Esophagus squamous epithelium (tissue), 5 donors: ENCODE data around the gene BET1L. TPM values are rescaled to one million over a fixed set of nuclear protein-coding genes. Genes with fewer than 3 reads are reported as not detected.
A peak's percentile ranks its signal among the peaks of the same experiment; 100 is the strongest.

Source experiments
- DNase-seq: peaks from one replicate; lab custom pipeline; 2025; lab: John Stamatoyannopoulos, UW
- H3K27ac ChIP-seq, 4 donors: fragments of 200-600 bp; sonication (generic); one replicate each; pipeline ENCODE4 v1.5.1; 2016 to 2019; ENCODE audit warnings: mild to moderate bottlenecking in 1 of 4
- H3K27me3 ChIP-seq, 4 donors: fragments of 200-600 bp; sonication (generic); 1 replicate in 3 of 4; 2 replicates in 1 of 4; pipeline versions ENCODE4 v1.5.1 to v1.6.0; 2017 to 2021; ENCODE audit warnings: antibody characterized with exemption in 1 of 4
- H3K36me3 ChIP-seq, 3 donors: fragments of 200-600 bp; sonication (generic); one replicate each; pipeline ENCODE4 v1.5.1; 2016 to 2019
- H3K4me1 ChIP-seq, 3 donors: fragments of 200-600 bp; sonication (generic); one replicate each; pipeline ENCODE4 v1.5.1; 2017 to 2019
- H3K4me3 ChIP-seq, 4 donors: fragments of 200-600 bp; sonication (generic); 1 replicate in 3 of 4; 2 replicates in 1 of 4; pipeline ENCODE4 v1.5.1; 2016 to 2019; ENCODE audit warnings: mild to moderate bottlenecking in 2 of 4, moderate library complexity in 1 of 4
- H3K9me3 ChIP-seq, 3 donors: fragments of 200-600 bp; sonication (generic); one replicate each; pipeline ENCODE4 v1.5.1; 2016 to 2019
- CTCF ChIP-seq, 6 experiments: fragments of 450-650 bp in 4 of 6; fragments of 200-600 bp in 2 of 6; sonication (generic) in 2 of 6; IDR thresholded peaks; one replicate each; pipeline ENCODE4 v1.5.1; 2016 to 2019; ENCODE audit warnings: antibody characterized with exemption in 6 of 6, mild to moderate bottlenecking in 4 of 6, moderate library complexity in 4 of 6
- POLR2A ChIP-seq, 4 donors: fragments of 450-650 bp; IDR thresholded peaks; one replicate each; pipeline ENCODE4 v1.6.1; 2017; ENCODE audit warnings: antibody characterized with exemption in 4 of 4, mild to moderate bottlenecking in 4 of 4, moderate library complexity in 3 of 4
- WGBS, 2 donors: methylation state at CpG; one replicate each; pipeline ENCODE4 v1.1.5; 2018; 5-methylcytosine and 5-hydroxymethylcytosine counted together
- intact Hi-C: fragments of 100-400 bp; cut with DNase I; formaldehyde crosslinking; loops from one replicate; pipeline ENCODE4 v1.15.0; 2022
- total RNA-seq, 4 donors: library from RNA; depleted of rRNA; stranded (reverse); fragments of >200 nt; gene quantifications; one replicate each; pipeline ENCODE4 v1.1.0, GENCODE V29; 2016
- donor health status: DM: yes; HTN: yes; CAD: no.

The BET1L gene
- total RNA-seq, 4 donors from 2014 or later, result 16.3 to 24.8 (median 17.1) TPM

GRCh38 chr11:252666-253065, 45.5 kb upstream of the BET1L start:
- DNase-seq, result no peak
- H3K27ac ChIP-seq, result no peak overlapping the region
- intact Hi-C loops, result no loop called here
- TF ChIP-seq POLR2A (IDR thresholded peaks at IDR 0.05), result no peak
- no peak for TF ChIP-seq CTCF (IDR thresholded peaks at IDR 0.05)
- no peaks in the 10 kb centered on the region for H3K4me1 ChIP-seq
- 80 to 83% methylated on average over 6 to 8 of the region's 8 CpGs for WGBS, 2 donors
- H3K36me3 ChIP-seq, result peaks cover 14 to 64% (median 36%) of the 10 kb centered on the region in 3 donors
- no peak overlapping the region for H3K4me3 ChIP-seq
- H3K27me3 ChIP-seq, result no peaks in the 10 kb centered on the region
- H3K9me3 ChIP-seq, result no peaks in the 10 kb centered on the region

- Histone ChIP-seq H3K9me3 (no peaks in the 10 kb centered on the region), H3K27me3 (no peaks in the 10 kb centered on the region), H3K4me3 (no peak overlapping the region), H3K27ac (no peak overlapping the region), H3K4me1 (no peaks in the 10 kb centered on the region), H3K36me3 (peaks cover 14 to 75% (median 41%) of the 10 kb centered on the region in 3 donors)
- TF ChIP-seq CTCF (IDR thresholded peaks at IDR 0.05), result no peak
- no peak for TF ChIP-seq POLR2A (IDR thresholded peaks at IDR 0.05)
- intact Hi-C loops, result no loop called here
- 78 to 79% methylated on average over 6 to 10 of the region's 10 CpGs for WGBS, 2 donors
- DNase-seq, result no peak
These were observed 44.4 kb upstream of the BET1L start for GRCh38 chr11:251550-251949.

- DNase-seq, result no peak
- no peaks in the 10 kb centered on the region for H3K27me3 ChIP-seq
- no peaks in the 10 kb centered on the region for H3K4me1 ChIP-seq
- H3K4me3 ChIP-seq, result no peak overlapping the region
- no peak overlapping the region for H3K27ac ChIP-seq
- peaks cover 16 to 82% (median 48%) of the 10 kb centered on the region in 3 donors for H3K36me3 ChIP-seq
- no peaks in the 10 kb centered on the region for H3K9me3 ChIP-seq
- TF ChIP-seq POLR2A (IDR thresholded peaks at IDR 0.05) (no peak), CTCF (IDR thresholded peaks at IDR 0.05) (peak; percentile 40 to 67 (median 54))
- 76 to 78% methylated on average over 10 of the region's 10 CpGs for WGBS, 2 donors
- intact Hi-C loops, result no loop called here
These were observed 43.6 kb upstream of the BET1L start for GRCh38 chr11:250740-251299.

GRCh38 chr11:250274-250673, 43.1 kb upstream of the BET1L start:
- intact Hi-C loops, result no loop called here
- H3K9me3 ChIP-seq, result no peaks in the 10 kb centered on the region
- no peak overlapping the region for H3K27ac ChIP-seq
- WGBS, 2 donors, result 89 to 99% methylated on average over 5 of the region's 5 CpGs
- no peak overlapping the region for H3K4me3 ChIP-seq
- peaks cover 19 to 88% (median 51%) of the 10 kb centered on the region in 3 donors for H3K36me3 ChIP-seq
- H3K4me1 ChIP-seq, result no peaks in the 10 kb centered on the region
- DNase-seq, result no peak
- TF ChIP-seq CTCF (IDR thresholded peaks at IDR 0.05) (no peak), POLR2A (IDR thresholded peaks at IDR 0.05) (no peak)
- H3K27me3 ChIP-seq, result no peaks in the 10 kb centered on the region

- H3K4me1 ChIP-seq, result no peaks in the 10 kb centered on the region
- DNase-seq, result no peak
- intact Hi-C loops, result no loop called here
- TF ChIP-seq CTCF (IDR thresholded peaks at IDR 0.05), result no peak
- no peak for TF ChIP-seq POLR2A (IDR thresholded peaks at IDR 0.05)
- no peak overlapping the region for H3K27ac ChIP-seq
- no peak overlapping the region for H3K4me3 ChIP-seq
- WGBS, 2 donors, result 92% methylated on average over 5 to 7 of the region's 8 CpGs
- no peaks in the 10 kb centered on the region for H3K27me3 ChIP-seq
- no peaks in the 10 kb centered on the region for H3K9me3 ChIP-seq
- H3K36me3 ChIP-seq, result peaks cover 23 to 100% (median 62%) of the 10 kb centered on the region in 3 donors
These were observed 41.9 kb upstream of the BET1L start for GRCh38 chr11:249062-249461.
